Cortex of kidney (tissue), 1 donor: ENCODE measurements around the gene ZNF790.

Experiments
- DNase-seq: peaks from one replicate; lab custom pipeline; 2025; lab: John Stamatoyannopoulos, UW

ZNF790 gene

DNA sequence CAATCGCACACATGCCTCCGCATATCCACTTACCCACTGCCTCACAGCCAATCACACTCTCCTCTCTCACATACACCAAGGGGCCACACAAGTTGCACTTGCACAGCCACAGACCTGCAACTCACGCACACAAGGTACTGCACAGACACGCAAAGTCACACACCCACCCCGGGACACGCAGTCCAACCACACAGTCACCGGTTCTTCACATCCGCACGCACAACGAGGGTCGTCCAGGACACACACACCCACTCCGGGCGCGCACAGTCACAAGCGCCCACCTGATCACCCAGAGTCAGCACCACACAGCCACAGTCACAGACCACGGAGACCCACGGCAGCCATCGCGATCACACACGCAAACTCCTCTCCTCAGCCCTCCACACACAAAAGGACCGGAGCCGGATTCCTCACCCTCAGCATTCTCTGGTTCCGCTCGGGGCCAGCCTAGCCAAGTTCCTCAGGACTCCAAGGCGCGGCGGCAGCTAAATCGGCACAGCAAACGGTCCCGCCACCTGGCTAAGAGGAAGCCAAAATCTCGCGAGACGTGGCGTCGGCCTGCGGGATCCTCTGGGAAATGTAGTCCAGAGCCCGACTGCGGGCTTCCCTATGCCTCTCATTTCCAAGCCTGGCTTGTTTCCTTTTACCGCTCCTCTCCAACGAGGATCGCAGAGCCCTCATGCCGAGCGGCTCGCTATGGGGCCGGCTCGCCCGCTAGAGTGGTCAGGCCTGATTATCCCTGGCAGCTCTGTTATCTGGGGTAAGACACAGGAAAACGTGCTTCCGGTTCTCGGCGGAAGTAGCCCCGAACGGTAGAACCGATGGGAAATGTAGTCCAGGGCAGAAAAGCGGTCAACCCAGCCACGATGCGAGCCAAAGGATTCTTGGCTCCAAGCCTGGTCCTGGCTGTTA lies 65.6 kb downstream of the ZNF790 start, which contains the start of gene ZNF850:
Gene ZNF850 (minus strand): TSS at position 497 of the 912 bp plus-strand sequence. CDS start 10,201 bp downstream, outside the sequence.
- no peak for DNase-seq

DNA sequence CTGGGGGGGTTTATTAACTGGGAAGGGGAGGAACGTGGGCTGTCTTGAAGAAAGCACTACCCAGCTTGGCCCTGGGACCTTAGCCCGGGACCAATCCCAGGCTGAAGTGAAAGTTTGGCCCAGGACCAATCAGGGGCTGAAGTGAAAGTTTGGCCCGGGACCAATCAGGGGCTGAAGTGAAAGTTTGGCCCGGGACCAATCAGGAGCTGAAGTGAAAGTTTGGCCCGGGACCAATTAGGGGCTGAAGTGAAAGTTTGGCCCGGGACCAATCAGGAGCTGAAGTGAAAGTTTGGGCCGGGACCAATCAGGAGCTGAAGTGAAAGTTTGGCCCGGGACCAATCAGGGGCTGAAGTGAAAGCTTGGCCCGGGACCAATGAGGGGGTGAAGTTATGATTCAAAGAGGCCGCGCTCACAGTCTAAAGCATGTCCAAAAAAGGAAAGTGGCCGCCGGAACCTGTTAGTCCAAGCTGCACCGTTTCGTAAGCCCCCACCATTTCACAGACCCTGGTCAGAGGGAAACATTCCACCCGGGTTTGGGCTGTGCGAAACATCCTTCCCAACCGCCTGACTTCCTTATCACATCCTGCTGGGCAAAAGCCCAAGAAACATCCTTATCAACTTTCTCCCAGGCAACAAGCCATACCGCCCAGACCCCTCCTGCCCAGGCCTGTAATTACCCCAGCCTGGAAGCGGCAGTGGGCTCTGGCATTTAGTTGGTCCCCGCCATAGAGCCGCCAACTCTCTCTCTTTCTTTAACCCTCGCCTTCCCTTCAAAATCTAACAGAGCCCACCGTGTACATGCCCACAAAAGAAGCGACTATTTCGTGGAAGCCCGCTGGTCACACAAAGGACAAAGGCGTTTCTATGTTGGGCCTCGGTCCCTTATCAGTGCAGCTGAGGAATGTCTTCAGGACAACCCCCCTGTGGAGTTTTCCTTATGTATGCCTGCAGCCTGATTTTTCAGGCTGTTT lies 66.6 kb downstream of the ZNF790 start:
- DNase-seq, result no peak
